GM23338 (cell line): ENCODE data around the gene FTHL17.

ENCODE experiments used
- POLR2AphosphoS5 ChIP-seq: IDR thresholded peaks from 2 replicates; pipeline ENCODE4 v1.6.1; 2016; ENCODE audit warnings: antibody characterized with exemption, low read depth
- ZNF114 ChIP-seq: fragments of 250-450 bp; sonication (Bioruptor Pico); IDR thresholded peaks from 2 replicates; pipeline ENCODE4 v1.5.0; 2020; ENCODE audit warnings: mild to moderate bottlenecking, moderate library complexity
- TF ChIP-seq, protein P1 (sequence below), 2 experiments: fragments of 200-600 bp in 1 of 2; sonication (generic) in 1 of 2; conservative IDR thresholded peaks; 2 replicates each; pipeline versions ENCODE4 v1.5.1 to v1.6.1; 2016 to 2017; ENCODE audit warnings: antibody characterized with exemption in 2 of 2, low read depth in 2 of 2, mild to moderate bottlenecking in 2 of 2, moderate library complexity in 1 of 2

DNA sequence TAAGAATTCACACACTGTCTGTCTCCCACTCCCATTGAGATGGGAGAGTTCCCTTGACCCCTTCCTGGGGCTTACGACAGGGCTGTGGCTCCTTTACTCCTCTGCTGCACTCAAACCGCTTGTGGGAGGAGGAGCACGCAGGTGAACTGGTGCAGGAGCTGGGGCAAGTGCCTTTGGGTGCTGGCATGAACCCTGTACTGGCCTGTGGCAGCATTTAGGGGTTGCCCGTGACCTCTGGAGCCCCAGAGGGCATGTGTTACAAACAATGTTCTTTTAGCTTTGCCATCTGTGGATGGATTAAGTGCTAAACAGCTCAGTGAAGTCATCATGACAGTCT lies 21.8 kb upstream of the FTHL17 start:
- TF ChIP-seq POLR2AphosphoS5: no peak
- TF ChIP-seq, protein P1, sequence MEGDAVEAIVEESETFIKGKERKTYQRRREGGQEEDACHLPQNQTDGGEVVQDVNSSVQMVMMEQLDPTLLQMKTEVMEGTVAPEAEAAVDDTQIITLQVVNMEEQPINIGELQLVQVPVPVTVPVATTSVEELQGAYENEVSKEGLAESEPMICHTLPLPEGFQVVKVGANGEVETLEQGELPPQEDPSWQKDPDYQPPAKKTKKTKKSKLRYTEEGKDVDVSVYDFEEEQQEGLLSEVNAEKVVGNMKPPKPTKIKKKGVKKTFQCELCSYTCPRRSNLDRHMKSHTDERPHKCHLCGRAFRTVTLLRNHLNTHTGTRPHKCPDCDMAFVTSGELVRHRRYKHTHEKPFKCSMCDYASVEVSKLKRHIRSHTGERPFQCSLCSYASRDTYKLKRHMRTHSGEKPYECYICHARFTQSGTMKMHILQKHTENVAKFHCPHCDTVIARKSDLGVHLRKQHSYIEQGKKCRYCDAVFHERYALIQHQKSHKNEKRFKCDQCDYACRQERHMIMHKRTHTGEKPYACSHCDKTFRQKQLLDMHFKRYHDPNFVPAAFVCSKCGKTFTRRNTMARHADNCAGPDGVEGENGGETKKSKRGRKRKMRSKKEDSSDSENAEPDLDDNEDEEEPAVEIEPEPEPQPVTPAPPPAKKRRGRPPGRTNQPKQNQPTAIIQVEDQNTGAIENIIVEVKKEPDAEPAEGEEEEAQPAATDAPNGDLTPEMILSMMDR (conservative IDR thresholded peaks at IDR 0.05; ENCODE audit: low read depth in 2 of 2): no peak
- TF ChIP-seq ZNF114 (CRISPR knock-in tag): no peak
